ENCODE data around the gene FADS6. TPM values are rescaled to one million over a fixed set of nuclear protein-coding genes. Genes with fewer than 3 reads are reported as not detected.

Gene FADS6
- total and polyA plus RNA-seq, 2 of the 13 experiments (the other 11 are each of a cell fraction or from before 2014, with no cell fraction given), result 0.11 TPM

DNA sequence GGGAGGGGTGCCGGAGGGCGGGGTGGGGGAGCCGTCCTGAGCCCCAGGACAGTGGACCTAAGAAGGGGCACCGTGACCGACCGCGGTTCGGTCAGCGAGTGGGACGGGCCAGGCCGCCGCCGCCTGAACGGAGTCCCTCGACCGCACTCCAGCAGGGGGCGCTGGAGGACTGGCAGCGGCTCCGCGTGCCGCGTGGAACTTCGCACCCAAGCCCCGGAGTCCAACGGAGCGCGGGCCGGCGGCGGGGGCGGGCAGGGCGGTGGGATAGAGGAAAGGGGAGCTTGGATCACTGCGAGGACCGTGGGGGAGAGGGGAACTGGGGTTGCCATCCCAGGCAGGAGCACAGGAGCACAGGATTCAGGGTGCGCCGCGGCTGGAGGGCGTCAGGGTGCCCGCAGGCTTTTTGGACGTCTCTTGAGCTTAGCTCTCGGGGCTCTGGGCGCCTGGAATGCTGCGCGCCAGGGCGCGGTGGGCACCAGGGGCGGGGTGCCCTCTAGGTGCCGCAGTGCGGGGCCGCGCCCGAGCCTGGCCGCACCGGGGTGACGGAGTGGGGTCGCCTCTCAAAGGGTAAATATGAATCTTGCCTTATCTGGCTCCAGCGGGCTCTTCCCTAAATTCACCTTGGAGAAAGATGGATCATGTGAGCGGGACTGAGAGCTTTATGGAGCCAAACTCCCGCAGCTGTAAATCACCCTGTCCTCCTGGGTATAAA is 30.3 kb upstream of the FADS6 start (continued):
- TF ChIP-seq, protein P1, sequence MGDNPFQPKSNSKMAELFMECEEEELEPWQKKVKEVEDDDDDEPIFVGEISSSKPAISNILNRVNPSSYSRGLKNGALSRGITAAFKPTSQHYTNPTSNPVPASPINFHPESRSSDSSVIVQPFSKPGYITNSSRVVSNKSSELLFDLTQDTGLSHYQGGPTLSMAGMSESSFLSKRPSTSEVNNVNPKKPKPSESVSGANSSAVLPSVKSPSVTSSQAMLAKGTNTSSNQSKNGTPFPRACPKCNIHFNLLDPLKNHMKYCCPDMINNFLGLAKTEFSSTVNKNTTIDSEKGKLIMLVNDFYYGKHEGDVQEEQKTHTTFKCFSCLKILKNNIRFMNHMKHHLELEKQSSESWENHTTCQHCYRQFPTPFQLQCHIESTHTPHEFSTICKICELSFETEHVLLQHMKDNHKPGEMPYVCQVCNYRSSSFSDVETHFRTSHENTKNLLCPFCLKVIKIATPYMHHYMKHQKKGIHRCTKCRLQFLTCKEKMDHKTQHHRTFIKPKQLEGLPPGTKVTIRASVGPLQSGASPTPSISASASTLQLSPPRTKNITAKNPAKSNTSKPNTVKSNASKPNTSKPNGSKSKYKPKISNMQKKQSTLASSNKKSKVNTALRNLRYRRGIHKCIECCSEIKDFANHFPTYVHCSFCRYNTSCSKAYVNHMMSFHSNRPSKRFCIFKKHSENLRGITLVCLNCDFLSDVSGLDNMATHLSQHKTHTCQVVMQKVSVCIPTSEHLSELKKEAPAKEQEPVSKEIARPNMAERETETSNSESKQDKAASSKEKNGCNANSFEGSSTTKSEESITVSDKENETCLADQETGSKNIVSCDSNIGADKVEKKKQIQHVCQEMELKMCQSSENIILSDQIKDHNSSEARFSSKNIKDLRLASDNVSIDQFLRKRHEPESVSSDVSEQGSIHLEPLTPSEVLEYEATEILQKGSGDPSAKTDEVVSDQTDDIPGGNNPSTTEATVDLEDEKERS (CRISPR knock-in tag; IDR thresholded peaks at IDR 0.05), result no peak
- no peak for TF ChIP-seq MAFF (IDR thresholded peaks at IDR 0.05; ENCODE audit: low read depth, low read length)
- no peak for TF ChIP-seq KLF15 (CRISPR knock-in tag; IDR thresholded peaks at IDR 0.05; ENCODE audit: borderline replicate concordance)
- no peak for TF ChIP-seq TCF7 (IDR thresholded peaks at IDR 0.05; ENCODE audit: low read depth)
- no peak for TF ChIP-seq SNRNP70 (IDR thresholded peaks at IDR 0.05; ENCODE audit: low read depth, low read length)
- TF ChIP-seq CBFB (CRISPR knock-in tag; IDR thresholded peaks at IDR 0.05), result peak; percentile 96
- no peak for TF ChIP-seq JUN (CRISPR knock-in tag; IDR thresholded peaks at IDR 0.05)
- TF ChIP-seq GABPB1 (CRISPR knock-in tag; IDR thresholded peaks at IDR 0.05), result peak; percentile 67; the same call in 1 of the 2 replicates
- TF ChIP-seq, protein P2, sequence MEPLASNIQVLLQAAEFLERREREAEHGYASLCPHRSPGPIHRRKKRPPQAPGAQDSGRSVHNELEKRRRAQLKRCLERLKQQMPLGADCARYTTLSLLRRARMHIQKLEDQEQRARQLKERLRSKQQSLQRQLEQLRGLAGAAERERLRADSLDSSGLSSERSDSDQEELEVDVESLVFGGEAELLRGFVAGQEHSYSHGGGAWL (CRISPR knock-in tag; IDR thresholded peaks at IDR 0.05), result peak; percentile 89
- no peak for TF ChIP-seq PRDM10 (CRISPR knock-in tag; IDR thresholded peaks at IDR 0.05; ENCODE audit: low read depth)
- TF ChIP-seq, protein P3, sequence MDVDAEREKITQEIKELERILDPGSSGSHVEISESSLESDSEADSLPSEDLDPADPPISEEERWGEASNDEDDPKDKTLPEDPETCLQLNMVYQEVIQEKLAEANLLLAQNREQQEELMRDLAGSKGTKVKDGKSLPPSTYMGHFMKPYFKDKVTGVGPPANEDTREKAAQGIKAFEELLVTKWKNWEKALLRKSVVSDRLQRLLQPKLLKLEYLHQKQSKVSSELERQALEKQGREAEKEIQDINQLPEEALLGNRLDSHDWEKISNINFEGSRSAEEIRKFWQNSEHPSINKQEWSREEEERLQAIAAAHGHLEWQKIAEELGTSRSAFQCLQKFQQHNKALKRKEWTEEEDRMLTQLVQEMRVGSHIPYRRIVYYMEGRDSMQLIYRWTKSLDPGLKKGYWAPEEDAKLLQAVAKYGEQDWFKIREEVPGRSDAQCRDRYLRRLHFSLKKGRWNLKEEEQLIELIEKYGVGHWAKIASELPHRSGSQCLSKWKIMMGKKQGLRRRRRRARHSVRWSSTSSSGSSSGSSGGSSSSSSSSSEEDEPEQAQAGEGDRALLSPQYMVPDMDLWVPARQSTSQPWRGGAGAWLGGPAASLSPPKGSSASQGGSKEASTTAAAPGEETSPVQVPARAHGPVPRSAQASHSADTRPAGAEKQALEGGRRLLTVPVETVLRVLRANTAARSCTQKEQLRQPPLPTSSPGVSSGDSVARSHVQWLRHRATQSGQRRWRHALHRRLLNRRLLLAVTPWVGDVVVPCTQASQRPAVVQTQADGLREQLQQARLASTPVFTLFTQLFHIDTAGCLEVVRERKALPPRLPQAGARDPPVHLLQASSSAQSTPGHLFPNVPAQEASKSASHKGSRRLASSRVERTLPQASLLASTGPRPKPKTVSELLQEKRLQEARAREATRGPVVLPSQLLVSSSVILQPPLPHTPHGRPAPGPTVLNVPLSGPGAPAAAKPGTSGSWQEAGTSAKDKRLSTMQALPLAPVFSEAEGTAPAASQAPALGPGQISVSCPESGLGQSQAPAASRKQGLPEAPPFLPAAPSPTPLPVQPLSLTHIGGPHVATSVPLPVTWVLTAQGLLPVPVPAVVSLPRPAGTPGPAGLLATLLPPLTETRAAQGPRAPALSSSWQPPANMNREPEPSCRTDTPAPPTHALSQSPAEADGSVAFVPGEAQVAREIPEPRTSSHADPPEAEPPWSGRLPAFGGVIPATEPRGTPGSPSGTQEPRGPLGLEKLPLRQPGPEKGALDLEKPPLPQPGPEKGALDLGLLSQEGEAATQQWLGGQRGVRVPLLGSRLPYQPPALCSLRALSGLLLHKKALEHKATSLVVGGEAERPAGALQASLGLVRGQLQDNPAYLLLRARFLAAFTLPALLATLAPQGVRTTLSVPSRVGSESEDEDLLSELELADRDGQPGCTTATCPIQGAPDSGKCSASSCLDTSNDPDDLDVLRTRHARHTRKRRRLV (CRISPR knock-in tag; IDR thresholded peaks at IDR 0.05), result no peak
- peak; percentile 76; the same call in 1 of the 2 replicates for TF ChIP-seq ZNF678 (CRISPR knock-in tag; IDR thresholded peaks at IDR 0.05)
- 0 out of 2 replicates have a peak, but pooled peaks have one; percentile 48 for TF ChIP-seq TOPORS (CRISPR knock-in tag; IDR thresholded peaks at IDR 0.05)
- TF ChIP-seq HNRNPH1 (optimal IDR thresholded peaks at IDR 0.05; ENCODE audit: low read depth, low read length), result no peak
- no peak for TF ChIP-seq SRF (IDR thresholded peaks at IDR 0.05; ENCODE audit: low read depth, low read length)
- 0 out of 2 replicates have a peak, but pooled peaks have one; percentile 81 for TF ChIP-seq REXO4 (CRISPR knock-in tag; IDR thresholded peaks at IDR 0.05; ENCODE audit: borderline replicate concordance)
- TF ChIP-seq SMARCE1 (IDR thresholded peaks at IDR 0.05; ENCODE audit: borderline replicate concordance), result no peak
